ENCODE data around the gene EEF1A2. TPM values are rescaled to one million over a fixed set of nuclear protein-coding genes. Genes with fewer than 3 reads are reported as not detected.

The EEF1A2 gene
- total RNA-seq, 1 donor from 2014 or later, result 1.6 TPM

DNA sequence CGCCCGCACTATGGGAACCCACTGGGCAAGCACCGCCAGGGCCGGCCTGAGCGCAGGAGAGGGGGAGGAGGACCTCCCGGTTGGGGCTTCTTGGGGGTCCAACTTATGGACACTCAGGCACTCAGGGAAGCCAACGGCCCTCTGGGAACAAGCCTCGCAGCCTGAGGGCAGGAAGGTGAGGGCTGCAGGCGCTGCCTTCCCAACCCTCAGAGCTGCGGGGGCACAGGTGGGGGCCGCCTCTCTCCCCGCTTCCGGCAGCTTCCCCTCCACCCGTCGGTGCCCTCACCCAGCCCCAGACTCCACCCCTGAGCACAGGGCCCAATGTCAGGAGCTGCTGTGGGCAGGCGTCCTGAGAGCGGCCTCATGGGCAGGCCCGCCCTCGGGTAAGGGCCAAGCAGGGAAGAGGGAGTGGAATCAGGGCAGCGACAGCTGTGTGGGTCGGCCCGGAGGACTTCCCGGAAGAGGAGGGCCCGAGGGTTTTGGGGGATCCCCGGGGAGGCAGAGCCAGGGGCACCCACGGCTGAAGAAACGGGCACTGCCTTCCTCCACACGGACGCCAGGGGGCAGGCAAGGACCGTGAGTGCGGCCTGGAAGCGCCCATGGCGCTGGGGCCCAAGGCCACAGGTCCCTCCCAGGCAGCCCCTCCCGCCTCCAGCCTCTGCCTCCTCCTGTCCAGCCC lies 38.8 kb upstream of the EEF1A2 start:
- intact Hi-C loops (cut with micrococcal nuclease), result loop anchor here (1.0 to 5.0 kb wide), 15 partner anchors 16 to 545 kb away; partner anchors contain the start of genes LKAAEAR1, OPRL1, PPDPF and RTEL1

DNA sequence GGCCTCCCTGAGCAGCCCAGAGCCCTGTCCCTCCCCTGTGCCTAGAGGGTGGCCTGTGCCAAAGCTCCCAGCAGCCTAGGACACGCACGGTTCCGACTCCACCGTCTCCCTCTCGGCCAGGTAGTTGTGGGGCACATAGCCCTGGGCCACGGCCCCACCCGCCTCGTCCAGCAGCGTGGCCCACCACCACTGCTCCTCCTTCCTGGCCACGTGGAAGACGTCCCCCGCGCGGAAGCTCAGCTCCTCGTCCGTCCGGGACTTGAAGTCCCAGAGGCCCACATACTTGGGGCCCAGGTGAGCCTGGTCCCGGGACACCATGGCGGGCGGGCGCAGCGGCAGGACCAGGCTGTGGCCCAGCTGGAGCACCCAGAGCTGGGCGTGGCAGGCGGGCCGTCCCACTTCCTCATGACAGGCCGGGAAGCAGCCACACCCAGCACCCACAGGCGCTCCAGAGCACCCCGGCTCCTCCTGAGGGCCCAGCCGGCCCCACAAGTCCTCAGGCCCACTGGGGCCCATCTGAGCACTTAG lies 38.2 kb upstream of the EEF1A2 start, which contains the start of gene PTK6:
Gene PTK6, minus strand, starts transcription at position 380 of the 528 bp plus-strand sequence. Its CDS starts 62 bp downstream, at position 318.
- intact Hi-C loops (cut with micrococcal nuclease), result loop anchor here (1.0 to 5.0 kb wide), 9 partner anchors 16 to 545 kb away; partner anchors contain the start of genes LKAAEAR1, OPRL1, PPDPF and RTEL1

DNA sequence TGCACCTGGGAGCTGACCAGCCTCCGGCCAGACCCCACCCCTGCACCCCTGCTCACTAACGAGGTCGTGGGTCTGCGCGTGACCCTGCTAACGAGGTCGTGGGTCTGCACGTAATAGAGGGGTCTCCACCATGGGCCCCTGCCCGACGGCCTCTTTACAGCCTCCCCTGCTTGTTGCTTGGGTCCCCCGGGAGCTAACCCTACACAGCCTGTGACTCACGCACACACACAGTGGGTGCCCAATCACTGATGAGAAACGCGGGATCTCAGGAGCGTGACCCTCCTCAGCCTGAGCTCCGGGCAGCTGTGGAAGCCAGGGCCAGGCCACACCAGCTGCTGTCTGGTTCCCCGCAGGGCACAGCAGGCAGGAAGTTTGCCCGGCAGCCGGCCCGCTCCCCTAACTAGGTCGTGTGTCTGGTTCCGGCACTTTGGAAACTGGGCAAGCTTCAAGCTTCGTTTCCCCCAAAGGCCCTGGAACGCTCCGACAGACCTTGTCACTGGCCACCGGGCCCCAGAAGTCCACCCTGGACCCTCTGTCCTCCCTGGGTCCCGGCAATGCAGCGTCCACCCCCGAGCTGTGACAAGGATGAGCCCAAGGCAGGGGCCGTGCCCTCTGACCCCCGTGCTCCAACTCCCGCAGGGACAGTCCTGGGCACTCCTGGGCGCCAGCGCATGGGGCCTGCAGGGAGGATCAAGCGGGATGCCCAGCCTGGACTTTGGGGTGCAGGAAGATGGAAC lies 37.5 kb upstream of the EEF1A2 start:
- intact Hi-C loops (cut with micrococcal nuclease), result loop anchor here (2.0 to 5.0 kb wide), 4 partner anchors 44 to 546 kb away; partner anchors contain the start of genes LKAAEAR1 and OPRL1

DNA sequence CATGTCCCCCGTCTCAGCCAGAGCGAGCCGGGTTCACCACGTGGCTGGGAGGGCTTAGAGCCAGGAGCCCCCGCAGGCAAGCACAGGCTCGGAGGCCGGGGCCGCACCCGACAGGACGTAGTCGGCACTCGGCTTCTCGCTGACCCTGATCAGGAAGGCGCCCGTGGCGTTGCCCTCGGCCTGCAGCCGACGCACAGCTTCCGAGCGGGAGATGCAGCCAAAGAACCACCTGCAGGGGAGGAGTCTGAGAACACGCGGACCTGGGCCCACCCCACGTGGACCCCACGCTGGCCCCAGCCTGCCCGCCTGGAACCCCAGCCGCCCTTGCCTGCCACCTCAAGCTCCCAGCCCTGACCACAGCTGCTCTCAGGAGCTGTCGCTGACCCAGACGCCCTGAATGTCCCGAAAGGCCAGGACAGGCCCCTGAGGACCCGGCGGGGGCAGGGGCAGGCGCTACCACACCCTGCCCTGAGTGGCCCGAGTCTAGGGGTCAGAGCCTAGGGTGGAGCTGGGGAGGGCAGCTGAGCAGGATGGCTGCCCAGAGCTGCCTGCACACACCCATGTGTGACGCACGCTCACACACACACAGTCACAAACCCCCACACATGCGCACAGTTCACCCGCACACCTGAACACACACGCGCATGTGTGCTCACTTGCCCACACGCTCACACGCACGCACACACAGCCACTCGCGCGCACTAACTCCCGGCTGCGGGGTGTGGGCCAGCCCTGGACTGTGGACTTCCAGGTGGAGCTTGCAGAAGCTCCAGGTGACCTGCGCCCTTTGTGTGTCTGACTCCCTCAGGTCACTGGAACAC lies 36.2 kb upstream of the EEF1A2 start:
- intact Hi-C loops (cut with micrococcal nuclease), result loop anchor here (5.0 kb wide), 3 partner anchors 262 to 547 kb away; partner anchors contain the start of genes LKAAEAR1 and OPRL1

DNA sequence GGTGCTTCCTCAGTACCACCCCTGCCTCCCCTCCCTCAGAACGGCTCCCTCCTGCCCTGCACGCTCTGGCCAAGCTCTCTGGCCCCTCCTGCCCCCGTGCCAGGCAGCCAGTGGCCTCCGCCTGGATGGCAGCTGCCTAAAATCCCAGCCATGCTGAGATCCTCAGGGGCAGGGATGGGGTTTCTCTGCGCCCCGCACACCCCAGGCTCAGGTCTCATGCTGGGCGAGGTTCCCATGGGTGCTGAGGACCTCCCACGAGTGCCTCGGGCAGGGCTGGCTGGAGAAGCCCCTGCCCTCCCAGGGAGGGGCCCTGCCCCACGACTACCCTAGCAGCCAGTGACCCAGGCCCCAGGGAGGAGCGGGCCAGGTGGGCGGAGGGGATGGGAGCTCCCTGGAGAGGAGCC lies 35.5 kb upstream of the EEF1A2 start:
- intact Hi-C loops (cut with micrococcal nuclease), result no loop called here

DNA sequence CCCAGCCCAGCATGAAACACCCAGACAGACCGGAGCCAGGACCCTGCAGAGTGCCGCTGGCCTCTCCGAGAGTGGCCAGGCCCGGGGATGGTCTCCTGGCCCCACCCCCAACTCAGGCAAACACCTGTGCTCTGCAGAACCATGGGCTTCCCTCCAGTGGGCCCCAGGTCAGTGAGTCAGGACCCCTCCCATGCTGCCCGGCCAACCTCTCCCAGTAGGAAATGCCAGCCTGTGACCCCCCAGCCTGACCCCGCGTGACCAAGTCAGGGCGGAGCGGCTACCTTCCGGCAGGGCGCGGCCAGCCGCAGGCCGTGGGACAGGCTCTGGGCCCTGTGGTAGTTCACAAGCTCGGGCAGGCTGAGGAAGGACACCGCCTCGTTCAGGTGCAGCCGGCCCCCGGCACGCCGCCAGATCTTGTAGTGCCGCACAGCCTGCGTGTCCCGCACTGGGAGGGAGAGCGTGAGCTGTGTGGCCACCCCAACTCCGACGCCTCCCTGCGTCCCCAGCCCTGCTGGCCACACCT lies 35.0 kb upstream of the EEF1A2 start:
- intact Hi-C loops (cut with micrococcal nuclease), result no loop called here

DNA sequence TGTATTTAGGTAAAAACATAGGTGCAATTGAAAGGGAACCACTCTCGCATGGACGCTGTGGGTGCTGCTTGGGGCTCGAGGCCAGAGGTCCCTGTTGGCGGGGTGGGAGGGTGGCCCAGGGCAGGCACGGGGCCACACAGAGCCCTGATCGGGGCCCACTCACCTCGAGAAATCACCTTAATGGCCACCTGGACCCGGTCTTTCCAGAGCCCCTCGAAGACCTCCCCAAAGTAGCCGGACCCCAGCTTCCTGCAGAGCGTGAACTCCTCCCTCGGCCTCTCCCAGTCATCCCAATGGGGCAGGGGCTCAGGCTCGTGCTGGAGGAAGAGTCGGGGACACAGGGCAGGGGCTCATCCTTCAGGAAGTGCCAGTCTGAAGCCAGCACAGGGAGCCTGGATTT lies 34.5 kb upstream of the EEF1A2 start:
- intact Hi-C loops (cut with micrococcal nuclease), result no loop called here

DNA sequence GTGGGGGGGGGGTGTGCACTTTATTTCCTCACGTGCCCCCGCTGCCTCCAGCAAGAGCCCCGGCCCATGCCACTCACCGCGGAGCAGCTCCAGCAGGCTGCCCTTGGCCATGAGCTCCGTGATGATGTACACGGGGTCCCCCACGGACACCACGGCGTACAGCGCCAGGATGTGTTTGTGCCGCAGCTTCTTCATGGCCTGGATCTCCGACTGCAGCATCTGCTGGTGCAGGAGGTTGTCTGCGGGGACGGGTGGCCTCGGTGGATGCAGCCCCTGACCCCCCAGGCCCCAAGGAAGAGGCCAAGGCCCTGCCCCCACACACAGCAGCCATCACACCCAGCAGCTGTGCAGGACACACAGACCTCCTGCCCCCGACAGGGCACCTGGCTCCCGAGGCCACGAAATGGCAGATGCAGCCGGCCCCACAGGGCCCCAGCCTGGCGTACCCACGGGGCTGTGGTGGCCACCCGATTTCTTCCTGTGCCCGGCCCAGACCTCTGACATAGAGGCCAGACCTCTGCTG lies 33.6 kb upstream of the EEF1A2 start:
- intact Hi-C loops (cut with micrococcal nuclease), result no loop called here

DNA sequence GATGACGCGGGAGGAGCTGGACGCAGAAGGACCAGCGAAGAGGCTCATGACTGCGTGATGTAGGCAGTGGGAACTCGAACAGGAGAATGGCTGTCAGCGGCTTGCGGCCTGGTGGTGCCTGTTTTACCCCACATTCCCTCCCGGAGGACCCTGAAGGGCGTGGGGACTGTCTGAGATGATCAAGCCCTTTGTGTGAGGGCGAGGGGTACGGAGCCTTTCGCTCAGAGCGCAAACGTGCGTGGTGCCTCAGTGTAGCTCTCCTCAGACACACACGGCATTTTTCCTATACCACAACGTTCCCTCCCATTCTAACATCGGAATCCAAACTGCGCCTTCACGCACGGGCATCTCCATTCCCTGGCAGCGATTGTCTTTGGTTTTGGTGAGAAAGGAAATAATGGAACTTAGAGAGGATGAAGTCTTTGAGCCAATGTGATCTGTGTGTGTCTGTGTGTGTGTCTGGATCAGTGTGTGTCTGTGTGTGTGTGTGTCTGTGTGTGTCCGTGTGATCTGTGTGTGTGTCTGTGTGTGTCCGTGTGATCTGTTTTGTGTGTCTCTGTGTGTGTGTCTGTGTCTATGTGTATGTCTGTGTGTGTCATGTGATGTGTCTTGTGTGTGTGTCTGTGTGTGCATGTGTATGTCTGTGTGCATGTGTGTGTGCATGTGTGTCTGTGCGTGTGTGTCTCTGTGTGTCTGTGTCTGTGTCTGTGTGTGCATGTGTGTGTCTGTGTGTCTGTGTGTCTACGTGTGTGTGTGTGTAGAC lies 33.0 kb upstream of the EEF1A2 start:
- intact Hi-C loops (cut with micrococcal nuclease), result no loop called here

DNA sequence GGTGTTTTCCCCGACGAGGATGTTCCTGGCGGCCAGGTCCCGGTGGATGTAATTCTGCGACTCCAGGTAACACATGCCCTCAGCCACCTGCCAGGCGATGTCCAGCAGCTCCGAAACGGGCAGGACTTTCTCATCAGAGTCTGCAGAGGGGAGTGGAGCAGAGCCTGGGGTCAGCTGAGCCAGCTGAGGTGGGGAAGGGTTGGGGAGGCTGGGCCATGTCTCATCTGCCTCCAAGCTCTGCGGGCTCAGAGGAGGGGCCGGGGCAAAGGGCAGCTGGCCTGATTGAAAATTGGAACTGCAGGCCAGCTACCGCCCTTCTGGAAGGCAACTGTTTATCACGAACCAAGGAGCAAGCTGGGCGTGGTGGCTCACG lies 31.9 kb upstream of the EEF1A2 start:
- intact Hi-C loops (cut with micrococcal nuclease), result no loop called here

DNA sequence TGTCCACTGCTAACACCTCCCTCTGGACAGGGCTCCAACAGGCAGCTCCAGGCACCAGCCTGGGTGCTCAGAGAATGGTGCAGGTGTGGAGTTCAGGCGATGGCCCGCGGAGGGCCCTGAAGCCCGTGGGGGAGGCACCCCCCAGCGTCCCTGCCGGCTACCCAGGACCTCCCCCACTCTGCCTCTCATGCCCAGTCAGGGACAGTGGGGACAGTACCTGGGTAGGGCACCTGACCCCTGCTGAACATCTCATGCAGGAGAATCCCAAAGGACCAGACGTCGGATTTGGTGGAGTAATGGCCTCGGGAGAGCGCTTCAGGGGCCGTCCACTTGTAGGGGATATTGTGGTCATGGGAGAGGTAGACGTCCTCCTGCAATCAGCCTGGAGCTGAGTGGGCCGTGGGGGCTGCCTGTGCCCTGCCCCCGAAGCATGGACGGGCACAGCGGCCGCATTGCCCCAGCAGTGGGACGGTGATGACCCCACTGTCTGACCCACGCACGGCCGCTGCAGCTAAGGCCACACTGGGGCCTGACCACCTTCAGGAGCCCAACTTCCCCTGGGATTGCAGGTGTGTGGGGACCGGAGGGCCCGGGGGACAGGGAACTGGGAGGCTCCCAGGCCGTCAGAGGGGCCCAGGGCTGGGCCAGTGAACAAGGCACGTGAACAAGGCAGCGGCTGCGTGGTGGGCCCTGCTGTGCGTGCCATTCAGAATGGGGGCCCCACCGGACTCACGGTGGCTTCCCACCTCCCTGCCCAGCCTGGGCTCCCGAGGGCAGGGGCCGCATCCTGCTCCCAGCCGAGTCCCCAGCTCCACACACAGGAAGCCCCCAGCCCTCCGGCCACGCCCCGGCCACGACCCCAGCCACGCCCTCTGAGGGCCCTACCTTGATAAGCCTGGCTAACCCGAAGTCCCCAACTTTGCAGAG lies 31.2 kb upstream of the EEF1A2 start:
- intact Hi-C loops (cut with micrococcal nuclease), result no loop called here

DNA sequence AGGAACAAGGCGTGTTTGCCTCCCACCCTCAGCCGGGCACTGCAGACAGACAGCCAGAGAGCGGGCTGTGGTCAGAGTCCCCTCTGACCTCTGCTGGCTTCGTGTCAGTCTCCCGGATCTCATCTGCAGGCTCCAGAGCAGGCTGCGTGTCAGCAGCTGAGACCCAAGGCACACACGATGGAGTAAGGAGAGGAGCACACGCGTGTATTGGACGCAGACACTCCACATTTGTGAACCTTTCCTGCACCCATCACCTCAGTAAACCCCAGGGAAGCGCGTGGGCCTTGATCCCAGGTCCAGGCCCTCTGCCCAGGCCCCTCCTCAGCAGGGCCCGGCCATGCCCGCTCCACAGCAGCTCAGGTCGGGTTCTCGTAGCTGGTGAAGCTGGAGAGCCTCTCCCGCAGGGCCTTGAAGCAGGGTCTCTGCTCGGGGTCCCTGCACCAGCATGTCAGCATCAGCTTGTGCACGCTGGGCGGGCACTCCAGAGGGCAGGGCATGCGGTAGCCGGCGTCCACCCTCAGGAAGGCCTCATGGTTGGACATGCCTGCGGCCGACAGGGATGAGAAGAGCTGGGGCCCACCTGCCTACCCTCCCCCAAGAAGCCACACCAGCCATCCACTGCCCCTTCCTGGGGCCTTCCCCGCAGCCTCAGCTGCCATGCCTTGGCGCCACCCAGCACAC lies 30.4 kb upstream of the EEF1A2 start:
- intact Hi-C loops (cut with micrococcal nuclease), result no loop called here

DNA sequence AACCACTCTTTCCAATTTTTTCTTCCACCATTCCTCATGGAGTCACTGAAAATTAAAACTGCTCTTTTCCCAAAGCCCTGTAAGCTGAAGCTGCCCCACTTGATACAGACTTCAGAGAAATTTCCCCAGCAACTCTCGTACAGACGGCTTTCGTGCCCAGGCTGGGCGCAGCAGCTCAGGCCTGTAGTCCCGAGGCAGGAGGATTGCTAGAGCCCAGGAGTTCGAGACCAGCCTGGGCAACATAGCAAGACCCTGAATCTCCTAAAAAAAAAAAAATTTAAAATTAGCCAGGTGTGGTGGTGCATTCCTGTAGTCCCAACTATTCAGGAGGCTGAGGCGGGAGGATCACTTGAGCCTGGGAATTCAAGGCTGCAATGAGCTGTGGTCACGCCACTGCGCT lies 28.3 kb upstream of the EEF1A2 start:
- intact Hi-C loops (cut with micrococcal nuclease), result no loop called here

DNA sequence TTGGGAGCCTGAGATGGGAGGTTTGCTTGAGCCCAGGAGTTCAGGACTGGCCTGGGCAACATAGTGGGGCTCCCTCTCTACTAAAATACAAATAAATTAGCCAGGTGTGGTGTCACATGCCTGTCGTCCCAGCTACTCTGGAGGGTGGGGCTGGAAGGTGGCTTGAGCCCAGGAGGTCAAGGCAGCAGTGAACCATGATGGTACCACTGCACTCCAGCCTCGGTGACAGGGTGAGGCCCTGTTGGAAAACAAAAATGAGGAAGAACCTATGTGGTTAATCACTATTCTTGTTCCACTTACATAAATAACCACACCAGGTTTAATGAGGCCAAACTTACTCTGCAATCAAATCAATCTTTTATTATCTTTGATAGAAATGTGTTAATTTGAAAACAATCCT lies 27.1 kb upstream of the EEF1A2 start:
- intact Hi-C loops (cut with micrococcal nuclease), result no loop called here

DNA sequence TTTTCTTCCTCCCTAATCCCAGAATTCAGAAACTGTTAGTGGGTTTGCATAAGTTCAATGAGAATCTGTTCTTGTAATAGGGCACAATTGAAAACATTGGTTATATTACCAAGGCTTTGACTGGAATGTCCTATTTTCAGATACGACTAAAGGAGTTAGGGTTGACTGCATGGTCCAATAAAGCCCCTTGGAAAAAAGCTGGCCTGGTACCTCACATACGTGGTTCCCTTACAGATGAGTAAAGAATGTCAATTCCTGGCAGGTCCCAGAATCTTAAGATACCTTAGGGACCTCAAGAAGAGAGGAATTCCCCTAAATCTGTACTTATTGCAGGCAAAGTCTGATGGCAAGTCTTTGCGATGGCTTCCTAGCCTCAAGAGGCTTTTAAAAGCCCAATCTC lies 26.3 kb upstream of the EEF1A2 start:
- intact Hi-C loops (cut with micrococcal nuclease), result no loop called here

DNA sequence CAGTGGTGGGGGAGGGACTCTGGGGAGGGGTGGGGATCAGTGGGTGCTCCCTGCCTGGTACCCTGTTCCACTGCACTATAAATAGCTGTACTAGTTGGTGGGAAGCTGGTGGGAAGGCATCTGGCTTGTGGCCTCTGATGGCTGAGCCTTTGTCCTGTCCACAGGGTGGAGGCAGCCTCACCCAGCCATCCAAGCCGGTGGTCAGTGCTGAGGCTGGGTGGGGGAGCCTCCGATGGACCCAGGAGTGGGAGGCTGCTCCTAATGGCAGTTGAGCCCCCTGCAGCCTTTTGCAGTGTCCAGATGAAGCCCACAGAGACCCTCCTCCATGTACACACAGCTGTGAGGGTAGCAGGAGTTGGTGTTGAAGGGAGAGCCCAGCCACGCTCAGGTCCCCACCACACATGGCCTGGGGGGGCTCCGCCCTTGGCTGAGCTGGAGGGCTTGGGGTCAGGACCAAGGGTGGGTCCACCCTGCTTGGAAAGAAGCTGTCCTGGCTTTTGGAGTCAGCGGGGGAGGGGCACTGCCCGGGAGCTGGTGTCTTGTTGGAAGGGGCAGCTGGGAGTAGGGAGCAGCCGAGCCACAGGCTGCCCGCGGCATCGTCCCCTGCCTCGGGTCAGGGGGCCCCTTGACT lies 24.2 kb upstream of the EEF1A2 start:
- intact Hi-C loops (cut with micrococcal nuclease), result no loop called here

DNA sequence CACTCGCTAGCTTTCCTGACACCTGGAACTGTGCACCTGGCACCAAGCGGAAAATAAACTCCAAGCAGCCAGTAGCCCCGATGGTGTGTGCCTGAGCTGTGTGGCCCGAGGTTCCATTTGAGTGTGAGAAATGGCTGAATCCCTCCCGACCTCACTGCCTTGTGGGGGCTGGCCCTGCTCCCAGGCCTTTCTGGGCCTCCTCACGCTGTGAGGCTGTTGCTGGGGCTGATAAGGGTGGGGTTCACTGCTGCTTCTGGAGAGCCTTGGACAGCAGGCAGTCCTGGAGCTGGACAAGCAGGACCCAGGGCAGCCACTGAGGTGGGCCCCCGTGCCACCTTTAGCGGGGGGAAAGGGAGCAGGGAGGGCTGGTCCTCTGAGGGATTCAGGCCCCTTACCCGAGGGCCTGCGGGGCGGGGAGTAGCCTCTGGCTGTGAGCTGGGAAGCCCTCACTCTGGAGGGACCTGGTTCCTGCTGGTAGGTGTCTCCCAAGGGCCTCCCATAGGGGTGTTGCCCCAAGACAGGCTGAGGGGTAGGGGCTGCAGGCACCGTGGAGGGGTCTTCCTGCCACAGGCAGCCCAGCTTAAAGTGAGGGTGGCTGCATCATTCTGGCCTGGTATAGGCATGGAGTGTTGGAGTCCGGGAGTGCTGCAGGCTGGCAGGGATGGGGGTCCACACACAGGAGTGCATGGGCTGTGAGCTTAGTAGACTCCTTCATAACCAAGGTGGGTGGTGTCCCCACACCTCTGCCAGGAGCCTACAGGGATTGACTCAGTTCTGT lies 23.4 kb upstream of the EEF1A2 start:
- intact Hi-C loops (cut with micrococcal nuclease), result no loop called here
